Retina (tissue), 1 donor: ENCODE measurements around the gene NEURL2.
"Not testable (repeated sequence)": the region's sequence is repeated elsewhere in the genome, so short reads cannot be mapped to it uniquely, and the experiment has no call there.

Experiments
- DNase-seq: peaks from one replicate; pipeline ENCODE4 v3.0.0-alpha.2; 2016

NEURL2 gene

DNA sequence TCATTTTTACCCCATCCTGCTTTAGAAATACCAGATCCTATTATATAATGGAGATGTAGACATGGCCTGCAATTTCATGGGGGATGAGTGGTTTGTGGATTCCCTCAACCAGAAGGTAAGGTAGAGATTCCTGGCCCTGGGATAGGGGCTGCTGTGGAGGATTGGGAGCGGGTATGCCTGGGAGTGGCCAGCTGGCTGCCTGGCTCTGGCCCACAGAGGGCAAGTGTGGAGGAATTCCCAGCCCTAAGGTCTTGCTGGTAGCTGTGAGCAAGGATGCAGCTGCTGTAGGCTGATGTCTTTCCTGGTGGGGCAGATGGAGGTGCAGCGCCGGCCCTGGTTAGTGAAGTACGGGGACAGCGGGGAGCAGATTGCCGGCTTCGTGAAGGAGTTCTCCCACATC lies 6.7 kb upstream of the NEURL2 start:
- DNase-seq, result no peak

- DNase-seq, result no peak
Observed at GRCh38 chr20:45897289-45897688, 6.3 kb upstream of the NEURL2 start.

DNA sequence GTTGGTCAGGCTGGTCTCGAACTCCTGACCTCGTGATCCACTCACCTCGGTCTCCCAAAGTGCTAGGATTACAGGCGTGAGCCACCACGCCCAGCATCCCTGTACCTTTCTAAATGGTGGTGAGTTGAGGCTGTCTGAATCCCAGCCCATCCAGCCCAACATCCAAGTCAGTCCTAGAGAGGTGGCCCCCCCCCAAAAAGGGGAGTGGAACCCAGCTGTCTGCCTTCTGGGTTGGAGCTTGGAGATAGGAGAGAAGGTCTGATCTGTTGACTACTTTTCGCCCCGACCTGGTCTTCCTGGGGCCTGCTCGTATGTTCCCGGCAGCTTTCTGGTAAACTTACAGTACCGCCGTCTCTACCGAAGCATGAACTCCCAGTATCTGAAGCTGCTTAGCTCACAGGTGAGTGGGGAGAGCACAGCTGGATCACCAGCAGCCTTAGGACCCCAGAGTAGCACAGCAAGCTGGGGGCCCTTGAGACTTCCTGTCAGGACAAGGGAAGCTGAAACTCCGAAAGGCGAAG lies 5.7 kb upstream of the NEURL2 start:
- DNase-seq, result no peak

DNA sequence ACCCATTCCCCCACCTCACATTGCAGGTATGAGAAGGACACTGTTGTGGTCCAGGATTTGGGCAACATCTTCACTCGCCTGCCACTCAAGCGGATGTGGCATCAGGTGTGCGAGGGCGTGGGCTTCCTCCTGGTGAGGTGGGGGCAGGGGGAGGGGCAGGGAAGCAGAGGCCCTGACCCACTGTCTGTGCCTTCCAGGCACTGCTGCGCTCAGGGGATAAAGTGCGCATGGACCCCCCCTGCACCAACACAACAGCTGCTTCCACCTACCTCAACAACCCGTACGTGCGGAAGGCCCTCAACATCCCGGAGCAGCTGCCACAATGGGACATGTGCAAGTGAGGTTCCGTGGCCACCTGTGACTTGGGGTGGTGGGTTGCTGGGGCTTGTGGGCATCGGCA lies 3.8 kb upstream of the NEURL2 start:
- DNase-seq, result no peak

DNA sequence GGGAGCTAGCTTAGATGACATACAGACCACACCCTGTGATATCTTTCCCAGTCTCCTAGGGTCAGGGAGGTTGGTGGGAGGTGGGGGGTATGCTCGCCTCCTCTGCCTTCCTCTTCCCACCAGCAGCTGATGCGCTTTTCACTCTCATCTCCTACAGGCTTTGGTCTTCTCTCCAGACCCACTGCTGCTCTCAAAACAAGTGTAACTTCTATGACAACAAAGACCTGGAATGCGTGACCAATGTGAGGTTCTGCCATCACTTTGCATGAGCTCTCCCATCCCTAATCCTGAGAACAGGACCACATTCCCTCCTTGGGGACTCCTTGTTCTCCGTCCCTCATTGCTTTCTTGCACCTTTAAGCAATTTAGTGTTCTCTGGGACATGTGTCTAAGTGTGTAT lies 2.8 kb upstream of the NEURL2 start:
- no peak for DNase-seq

DNA sequence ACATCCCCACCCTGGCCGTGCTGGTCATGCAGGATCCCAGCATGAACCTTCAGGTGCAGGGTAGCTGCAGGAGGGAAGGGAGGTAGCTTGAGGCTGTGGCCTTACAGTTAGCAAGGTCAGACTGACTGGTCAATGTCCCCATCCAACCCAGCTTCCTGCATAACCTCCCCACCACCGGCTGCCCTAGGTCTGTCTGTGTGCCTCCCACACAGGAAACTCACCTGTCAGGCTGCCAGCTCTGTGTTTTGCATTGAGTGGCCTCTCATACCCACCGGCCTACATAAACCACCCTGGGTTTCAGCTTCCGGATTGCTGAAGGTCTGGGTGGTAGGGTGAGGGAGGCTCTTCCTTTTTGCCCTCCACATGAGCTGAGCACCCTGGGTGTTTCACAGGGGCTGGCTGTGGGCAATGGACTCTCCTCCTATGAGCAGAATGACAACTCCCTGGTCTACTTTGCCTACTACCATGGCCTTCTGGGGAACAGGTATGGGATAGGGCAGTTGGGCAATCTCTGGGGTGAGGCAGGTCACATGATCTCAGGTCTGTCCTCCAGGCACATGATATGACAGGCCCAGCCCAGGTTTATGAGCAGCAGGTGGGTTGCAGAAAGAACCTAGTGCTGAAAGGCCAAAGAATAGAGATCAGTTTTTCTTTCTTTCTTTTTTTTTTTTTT lies 2.0 kb upstream of the NEURL2 start:
- no peak for DNase-seq

GRCh38 chr20:45892049-45892825 lies 1.2 kb upstream of the NEURL2 start:
- no peak for DNase-seq

DNA sequence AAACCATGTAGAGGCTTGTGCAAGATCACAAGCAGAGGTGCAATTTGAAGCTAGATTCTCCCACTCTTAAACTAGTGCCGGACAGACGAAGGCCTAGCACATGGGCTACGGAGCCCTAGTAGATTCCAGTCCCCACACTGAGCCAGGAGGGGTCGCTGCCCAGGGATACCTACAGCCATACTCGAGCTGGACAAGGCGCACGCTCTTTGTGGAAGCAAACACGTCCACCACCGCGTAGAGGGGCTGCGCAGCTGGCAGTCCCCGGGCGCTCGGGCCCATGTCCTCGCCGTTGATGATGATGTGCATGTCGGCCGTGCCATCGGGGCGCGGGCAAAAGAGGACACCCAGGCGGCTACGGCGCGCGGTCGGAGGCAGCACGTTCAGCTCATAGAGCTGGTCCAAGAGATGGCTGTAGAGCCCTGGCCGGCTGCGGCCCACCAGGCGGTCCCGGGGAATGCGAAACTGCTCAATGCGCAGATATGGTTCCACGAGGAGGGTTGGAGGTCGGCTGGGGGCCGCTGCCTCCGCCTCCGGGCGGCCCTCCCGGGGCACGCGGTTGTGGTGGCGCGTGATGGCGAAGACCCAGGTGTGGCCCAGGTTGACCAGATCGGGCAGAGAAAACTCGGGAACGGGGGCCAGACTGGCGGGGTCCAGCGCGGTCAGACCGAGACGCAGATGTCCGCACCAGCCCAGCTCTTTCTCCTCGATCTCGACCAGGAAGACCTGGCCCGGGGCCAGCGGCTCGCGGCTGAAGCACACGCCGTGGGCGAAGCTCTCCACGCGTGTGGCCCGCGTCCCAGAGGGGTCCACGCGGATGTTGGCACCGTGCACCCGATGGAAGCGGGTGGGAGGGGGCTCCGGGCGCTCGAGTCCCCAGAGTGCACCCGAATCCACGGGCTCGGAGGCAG lies 677 bp downstream of the NEURL2 start:
- peak; percentile 91 for DNase-seq

- DNase-seq, result no peak
Observed at GRCh38 chr20:45888681-45889080, 2.3 kb downstream of the NEURL2 start.

- DNase-seq, result no peak
Observed at GRCh38 chr20:45887346-45887715, 3.7 kb downstream of the NEURL2 start, which contains the start of gene SPATA25. Gene SPATA25 (minus strand): TSS chr20:45887622. CDS start chr20:45887590, 32 bp downstream.

GRCh38 chr20:45886590-45887345 lies 4.2 kb downstream of the NEURL2 start:
- no peak for DNase-seq

GRCh38 chr20:45883100-45883469 lies 7.9 kb downstream of the NEURL2 start:
- no peak for DNase-seq

DNA sequence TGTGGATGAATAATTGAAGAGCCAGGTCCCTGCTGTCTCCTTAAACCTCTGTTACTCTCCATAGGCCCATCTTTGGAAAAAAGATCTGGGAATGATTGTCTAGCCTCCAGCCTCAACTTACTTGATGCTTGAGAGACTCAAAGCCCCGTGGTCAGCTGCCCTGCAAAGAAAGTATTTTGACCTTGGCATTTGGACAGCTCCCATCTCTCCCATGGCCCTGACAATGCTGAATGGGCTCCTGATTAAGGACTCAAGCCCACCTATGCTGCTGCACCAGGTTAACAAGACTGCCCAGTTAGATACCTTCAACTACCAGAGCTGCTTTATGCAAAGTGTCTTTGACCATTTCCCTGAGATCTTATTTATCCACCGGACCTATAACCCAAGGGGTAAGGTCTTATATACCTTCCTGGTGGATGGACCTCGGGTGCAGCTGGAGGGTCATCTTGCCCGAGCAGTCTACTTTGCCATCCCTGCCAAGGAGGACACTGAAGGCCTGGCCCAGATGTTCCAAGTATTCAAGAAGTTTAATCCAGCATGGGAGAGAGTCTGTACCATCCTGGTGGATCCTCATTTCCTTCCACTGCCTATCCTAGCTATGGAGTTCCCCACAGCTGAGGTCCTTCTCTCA lies 8.4 kb downstream of the NEURL2 start:
- DNase-seq, result no peak

GRCh38 chr20:45880988-45881788 lies 9.8 kb downstream of the NEURL2 start, which contains the start of gene ZSWIM1:
Gene ZSWIM1 (plus strand): TSS chr20:45881227. CDS start chr20:45882593, 1,366 bp downstream.
- DNase-seq, result peak; percentile 97

GRCh38 chr20:45878076-45878761 lies 12.8 kb downstream of the NEURL2 start:
- DNase-seq, result no peak

DNA sequence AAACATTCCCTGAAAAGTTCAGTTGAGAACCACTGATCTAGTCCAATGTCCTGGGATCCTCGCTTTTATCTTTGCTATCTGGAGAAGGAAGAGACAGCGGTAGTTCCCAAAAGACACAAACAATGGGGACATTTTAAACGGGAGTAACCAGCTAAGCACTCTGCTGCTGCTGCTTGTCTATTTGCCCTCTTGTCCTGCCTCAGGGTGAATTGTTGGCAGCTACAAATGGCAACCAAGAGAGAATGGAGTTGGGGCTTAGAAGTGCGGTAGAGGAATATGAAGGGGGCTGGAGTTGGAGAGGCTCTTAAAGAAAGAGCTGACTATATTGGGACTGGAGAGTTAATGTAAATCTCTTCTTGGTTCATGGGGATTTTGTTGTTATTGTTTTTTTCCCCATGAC lies 16.4 kb downstream of the NEURL2 start:
- no peak for DNase-seq

GRCh38 chr20:45874104-45874481 lies 16.9 kb downstream of the NEURL2 start:
- not testable (repeated sequence) for DNase-seq

DNA sequence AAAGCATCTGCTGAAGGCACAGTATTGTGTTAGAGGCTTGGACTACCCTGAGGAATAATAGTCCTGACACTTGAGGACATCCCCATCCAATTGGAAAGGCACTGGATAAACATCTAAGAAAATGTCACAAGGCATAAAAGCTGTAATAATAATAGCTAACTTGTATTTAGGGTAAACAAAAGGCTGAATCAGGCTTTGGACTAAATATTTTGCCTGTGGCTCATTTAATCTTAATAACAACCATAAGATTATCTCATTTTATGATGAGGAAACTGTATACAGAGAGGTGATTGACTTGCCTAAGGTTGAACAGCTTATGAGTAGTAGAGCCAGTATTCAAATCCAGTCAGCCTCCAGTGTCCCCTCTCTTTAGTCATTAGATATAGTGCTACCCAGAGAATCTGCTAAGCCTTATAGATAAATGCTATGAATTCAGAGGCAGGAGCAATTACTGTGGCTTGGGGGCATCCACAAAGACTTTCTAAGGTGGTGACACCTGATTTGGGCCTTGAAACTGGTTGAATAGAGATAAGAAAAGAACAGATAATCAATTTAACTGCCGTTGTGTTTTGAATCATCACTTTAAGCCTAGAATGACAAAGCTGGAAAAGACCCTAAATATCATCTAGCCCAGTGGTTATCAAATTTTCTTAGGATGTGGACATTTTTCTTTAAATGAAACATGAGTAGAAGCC lies 17.5 kb downstream of the NEURL2 start:
- no peak for DNase-seq

GRCh38 chr20:45872626-45873025 lies 18.4 kb downstream of the NEURL2 start:
- no peak for DNase-seq

DNA sequence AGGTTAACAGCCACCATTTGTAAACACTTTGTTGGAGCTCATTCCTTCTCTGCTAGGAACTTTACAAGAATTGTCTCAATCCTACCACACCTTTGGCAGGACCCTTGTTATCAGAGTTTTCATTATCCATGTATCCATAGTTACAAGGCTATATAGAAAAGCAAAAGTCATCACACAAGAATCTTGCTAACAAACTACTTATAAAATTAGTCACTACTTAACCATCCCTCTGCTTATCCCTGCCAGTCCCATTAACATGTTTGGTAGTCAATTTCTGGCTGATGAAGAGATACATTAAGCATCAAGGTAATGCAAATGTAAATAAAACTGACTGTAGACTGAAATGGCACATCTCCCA lies 23.2 kb downstream of the NEURL2 start:
- DNase-seq, result no peak
